Activated CD8-positive, alpha-beta T cell treated with anti-CD3 and anti-CD28 coated beads for 36 hours (primary cell): ENCODE measurements around the gene FOXN3. TPM values are rescaled to one million over a fixed set of nuclear protein-coding genes. Genes with fewer than 3 reads are reported as not detected.
A peak's percentile ranks its signal among the peaks of the same experiment; 100 is the strongest.

Experiments
- ATAC-seq: fragments of 200-7000 bp; cut with Tn5 transposase; one replicate; pipeline ENCODE4 v1.10.0; 2021; ENCODE audit warnings: mild to moderate bottlenecking, moderate library complexity
- CTCF ChIA-PET: fragments of 350-600 bp; sonication (Branson Sonifier 250); formaldehyde crosslinking; loops from one replicate; lab custom pipeline; 2021; ENCODE audit warnings: antibody characterized with exemption; lab: Charles Lee
- POLR2A ChIA-PET: fragments of 350-600 bp; sonication (Branson Sonifier 250); formaldehyde crosslinking; loops from one replicate; lab custom pipeline; 2021; ENCODE audit warnings: antibody characterized with exemption; lab: Charles Lee
- DNase-seq: peaks from one replicate; pipeline ENCODE4 v3.0.0-alpha.2; 2020
- H3K27ac Mint-ChIP-seq: one replicate; pipeline ENCODE4 v1.8.0; 2021; ENCODE audit warnings: mild to moderate bottlenecking, mixed read lengths
- H3K27me3 Mint-ChIP-seq: one replicate; pipeline ENCODE4 v1.8.0; 2021; ENCODE audit warnings: mixed read lengths
- H3K36me3 Mint-ChIP-seq: one replicate; pipeline ENCODE4 v1.8.0; 2021; ENCODE audit warnings: low read depth, mixed read lengths
- H3K4me1 Mint-ChIP-seq: one replicate; pipeline ENCODE4 v1.8.0; 2021; ENCODE audit warnings: low read depth, mixed read lengths
- H3K4me3 Mint-ChIP-seq: one replicate; pipeline ENCODE4 v1.8.0; 2021; ENCODE audit warnings: mild to moderate bottlenecking, moderate library complexity, mixed read lengths
- H3K9me3 Mint-ChIP-seq: one replicate; pipeline ENCODE4 v1.8.0; 2021; ENCODE audit warnings: mixed read lengths
- CTCF ChIP-seq: fragments of 200-600 bp; IDR thresholded peaks from one replicate; pipeline ENCODE4 v1.8.0; 2022; ENCODE audit warnings: antibody characterized with exemption, mild to moderate bottlenecking
- intact Hi-C: fragments of 100-400 bp; cut with micrococcal nuclease; formaldehyde crosslinking; loops from one replicate; pipeline ENCODE4 v1.10.0; 2022
- total RNA-seq, 2 experiments: library from RNA; stranded (reverse); gene quantifications; one replicate each; pipeline ENCODE4 v1.2.3, GENCODE V29; 2021

FOXN3 gene
- total RNA-seq, 2 experiments from 2014 or later, result 83.4 to 85.0 TPM

- DNase-seq (peak; percentile 71), ATAC-seq (peak; percentile 79)
- H3K9me3 Mint-ChIP-seq, result no peaks in the 10 kb centered on the region
- H3K36me3 Mint-ChIP-seq, result peaks cover 8% of the 10 kb centered on the region
- H3K27me3 Mint-ChIP-seq, result no peaks in the 10 kb centered on the region
- no peak for TF ChIP-seq CTCF
- H3K4me1 Mint-ChIP-seq, result peaks cover 71% of the 10 kb centered on the region
- intact Hi-C loops, result loop anchor here (5.0 kb wide), 1 partner anchor 77 kb away; no protein-coding TSS in a partner anchor
- peak overlapping the region; percentile 79 for H3K4me3 Mint-ChIP-seq
- ChIA-PET POLR2A (interaction anchor here (0.6 to 3.5 kb wide), 8 partner anchors 10 to 291 kb away, joined by 3 to 24 read pairs (median 5); no protein-coding TSS in a partner anchor), CTCF (interaction anchor here (0.8 to 2.5 kb wide), 6 partner anchors 12 to 336 kb away, joined by 3 to 7 read pairs (median 3); no protein-coding TSS in a partner anchor)
- H3K27ac Mint-ChIP-seq, result peak overlapping the region; percentile 100
These were observed 13.6 kb upstream of the FOXN3 start for GRCh38 chr14:89430391-89431236.

GRCh38 chr14:89429199-89430181, 12.5 kb upstream of the FOXN3 start:
- Mint-ChIP-seq H3K9me3 (no peaks in the 10 kb centered on the region), H3K27ac (peak overlapping the region; percentile 100), H3K27me3 (no peaks in the 10 kb centered on the region), H3K36me3 (peaks cover 6% of the 10 kb centered on the region), H3K4me1 (peaks cover 69% of the 10 kb centered on the region), H3K4me3 (peak overlapping the region; percentile 79)
- ChIA-PET POLR2A (interaction anchor here (0.9 to 3.5 kb wide), 10 partner anchors 9 to 292 kb away, joined by 3 to 24 read pairs (median 4); no protein-coding TSS in a partner anchor), CTCF (interaction anchor here (1.0 to 2.5 kb wide), 7 partner anchors 11 to 338 kb away, joined by 3 to 7 read pairs (median 4); no protein-coding TSS in a partner anchor)
- ATAC-seq (peak; percentile 54), DNase-seq (peak; percentile 84)
- no peak for TF ChIP-seq CTCF
- intact Hi-C loops, result loop anchor here (5.0 kb wide), 1 partner anchor 78 kb away; no protein-coding TSS in a partner anchor

- CTCF ChIA-PET, result interaction anchor here (1.0 to 2.5 kb wide), 5 partner anchors 30 to 339 kb away, joined by 3 to 7 read pairs (median 5); no protein-coding TSS in a partner anchor
- peak overlapping the region; percentile 100 for H3K27ac Mint-ChIP-seq
- DNase-seq (no peak), ATAC-seq (no peak)
- intact Hi-C loops, result no loop called here
- H3K4me1 Mint-ChIP-seq, result peaks cover 76% of the 10 kb centered on the region
- no peaks in the 10 kb centered on the region for H3K9me3 Mint-ChIP-seq
- POLR2A ChIA-PET, result interaction anchor here (0.9 to 3.5 kb wide), 6 partner anchors 11 to 313 kb away, joined by 3 to 24 read pairs (median 4); no protein-coding TSS in a partner anchor
- peaks cover 6% of the 10 kb centered on the region for H3K36me3 Mint-ChIP-seq
- peak overlapping the region; percentile 79 for H3K4me3 Mint-ChIP-seq
- TF ChIP-seq CTCF, result no peak
- no peaks in the 10 kb centered on the region for H3K27me3 Mint-ChIP-seq
These were observed 11.6 kb upstream of the FOXN3 start for GRCh38 chr14:89428546-89429198.

GRCh38 chr14:89428173-89428523, 11.1 kb upstream of the FOXN3 start:
- no peaks in the 10 kb centered on the region for H3K9me3 Mint-ChIP-seq
- ATAC-seq (no peak), DNase-seq (no peak)
- intact Hi-C loops, result no loop called here
- ChIA-PET POLR2A (interaction anchor here (1.0 kb wide), 2 partner anchors 185 to 314 kb away, joined by 3 read pairs; no protein-coding TSS in a partner anchor), CTCF (interaction anchor here (1.0 to 2.5 kb wide), 2 partner anchors 31 to 251 kb away, joined by 3 to 7 read pairs; no protein-coding TSS in a partner anchor)
- H3K27me3 Mint-ChIP-seq, result no peaks in the 10 kb centered on the region
- H3K36me3 Mint-ChIP-seq, result peaks cover 6% of the 10 kb centered on the region
- no peak for TF ChIP-seq CTCF
- peaks cover 81% of the 10 kb centered on the region for H3K4me1 Mint-ChIP-seq
- H3K4me3 Mint-ChIP-seq, result peak overlapping the region; percentile 79
- peak overlapping the region; percentile 100 for H3K27ac Mint-ChIP-seq
